Measurements from ENCODE around the gene TMEM209.
"Not testable (repeated sequence)": the region's sequence is repeated elsewhere in the genome, so short reads cannot be mapped to it uniquely, and the experiment has no call there.

Gene TMEM209

GRCh38 chr7:130216750-130217149 is 11.5 kb upstream of the TMEM209 start:
- DNase-seq = no peak

GRCh38 chr7:130216025-130216424 is 10.8 kb upstream of the TMEM209 start:
- DNase-seq = no peak

GRCh38 chr7:130213828-130214227 is 8.6 kb upstream of the TMEM209 start:
- no peak for DNase-seq

GRCh38 chr7:130210181-130210935 is 5.2 kb upstream of the TMEM209 start:
- DNase-seq = no peak

- DNase-seq = no peak
Measured at GRCh38 chr7:130208516-130208915, 3.3 kb upstream of the TMEM209 start.

- DNase-seq = no peak
Measured at GRCh38 chr7:130207642-130208041, 2.4 kb upstream of the TMEM209 start, which contains the start of gene SSMEM1. Gene SSMEM1, plus strand, starts transcription at chr7:130207860. Its CDS starts 51 bp downstream, at chr7:130207911.

GRCh38 chr7:130207033-130207432 is 1.8 kb upstream of the TMEM209 start:
- no peak for DNase-seq

- DNase-seq = no peak
Measured at GRCh38 chr7:130201796-130202195, 3.4 kb downstream of the TMEM209 start.

GRCh38 chr7:130197094-130197493 is 8.1 kb downstream of the TMEM209 start:
- no peak for DNase-seq

- no peak for DNase-seq
Measured at GRCh38 chr7:130196476-130196875, 8.7 kb downstream of the TMEM209 start.

GRCh38 chr7:130195396-130195795 is 9.8 kb downstream of the TMEM209 start:
- no peak for DNase-seq

GRCh38 chr7:130191791-130192190 is 13.4 kb downstream of the TMEM209 start:
- DNase-seq = no peak

- no peak for DNase-seq
Measured at GRCh38 chr7:130189343-130189742, 15.9 kb downstream of the TMEM209 start.

GRCh38 chr7:130187360-130187759 is 17.8 kb downstream of the TMEM209 start:
- no peak for DNase-seq

- not testable (repeated sequence) for DNase-seq
Measured at GRCh38 chr7:130184349-130184748, 20.9 kb downstream of the TMEM209 start.

- DNase-seq = no peak
Measured at GRCh38 chr7:130182990-130183389, 22.2 kb downstream of the TMEM209 start.

- no peak for DNase-seq
Measured at GRCh38 chr7:130181263-130181605, 24.0 kb downstream of the TMEM209 start.

- no peak for DNase-seq
Measured at GRCh38 chr7:130180571-130181262, 24.5 kb downstream of the TMEM209 start.

- DNase-seq = no peak
Measured at GRCh38 chr7:130179631-130180030, 25.6 kb downstream of the TMEM209 start.

GRCh38 chr7:130178251-130178650 is 27.0 kb downstream of the TMEM209 start:
- DNase-seq = no peak

- no peak for DNase-seq
Measured at GRCh38 chr7:130174237-130174959, 30.8 kb downstream of the TMEM209 start.

GRCh38 chr7:130162196-130162595 is 43.0 kb downstream of the TMEM209 start:
- DNase-seq = no peak

GRCh38 chr7:130160455-130160854 is 44.8 kb downstream of the TMEM209 start:
- DNase-seq = peak; percentile 39

- DNase-seq = no peak
Measured at GRCh38 chr7:130160023-130160422, 45.2 kb downstream of the TMEM209 start.

Data from right hindlimb (tissue), 1 donor.